RKO (cell line): ENCODE results near the gene MAP3K12.
A peak's percentile ranks its signal among the peaks of the same experiment; 100 is the strongest.
"Not testable (repeated sequence)": the region's sequence is repeated elsewhere in the genome, so short reads cannot be mapped to it uniquely, and the experiment has no call there.

Experiments
- DNase-seq: peaks from one replicate; pipeline ENCODE4 v3.0.0-alpha.2; 2016; ENCODE audit warnings: low spot score

MAP3K12 gene, protein sequence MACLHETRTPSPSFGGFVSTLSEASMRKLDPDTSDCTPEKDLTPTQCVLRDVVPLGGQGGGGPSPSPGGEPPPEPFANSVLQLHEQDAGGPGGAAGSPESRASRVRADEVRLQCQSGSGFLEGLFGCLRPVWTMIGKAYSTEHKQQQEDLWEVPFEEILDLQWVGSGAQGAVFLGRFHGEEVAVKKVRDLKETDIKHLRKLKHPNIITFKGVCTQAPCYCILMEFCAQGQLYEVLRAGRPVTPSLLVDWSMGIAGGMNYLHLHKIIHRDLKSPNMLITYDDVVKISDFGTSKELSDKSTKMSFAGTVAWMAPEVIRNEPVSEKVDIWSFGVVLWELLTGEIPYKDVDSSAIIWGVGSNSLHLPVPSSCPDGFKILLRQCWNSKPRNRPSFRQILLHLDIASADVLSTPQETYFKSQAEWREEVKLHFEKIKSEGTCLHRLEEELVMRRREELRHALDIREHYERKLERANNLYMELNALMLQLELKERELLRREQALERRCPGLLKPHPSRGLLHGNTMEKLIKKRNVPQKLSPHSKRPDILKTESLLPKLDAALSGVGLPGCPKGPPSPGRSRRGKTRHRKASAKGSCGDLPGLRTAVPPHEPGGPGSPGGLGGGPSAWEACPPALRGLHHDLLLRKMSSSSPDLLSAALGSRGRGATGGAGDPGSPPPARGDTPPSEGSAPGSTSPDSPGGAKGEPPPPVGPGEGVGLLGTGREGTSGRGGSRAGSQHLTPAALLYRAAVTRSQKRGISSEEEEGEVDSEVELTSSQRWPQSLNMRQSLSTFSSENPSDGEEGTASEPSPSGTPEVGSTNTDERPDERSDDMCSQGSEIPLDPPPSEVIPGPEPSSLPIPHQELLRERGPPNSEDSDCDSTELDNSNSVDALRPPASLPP

GRCh38 chr12:53499266-53500141 lies at the start of gene MAP3K12:
TSS of gene MAP3K12 (minus strand) at chr12:53499458. CDS start at chr12:53487391, 12,067 bp downstream.
- peak; percentile 71 for DNase-seq

DNA sequence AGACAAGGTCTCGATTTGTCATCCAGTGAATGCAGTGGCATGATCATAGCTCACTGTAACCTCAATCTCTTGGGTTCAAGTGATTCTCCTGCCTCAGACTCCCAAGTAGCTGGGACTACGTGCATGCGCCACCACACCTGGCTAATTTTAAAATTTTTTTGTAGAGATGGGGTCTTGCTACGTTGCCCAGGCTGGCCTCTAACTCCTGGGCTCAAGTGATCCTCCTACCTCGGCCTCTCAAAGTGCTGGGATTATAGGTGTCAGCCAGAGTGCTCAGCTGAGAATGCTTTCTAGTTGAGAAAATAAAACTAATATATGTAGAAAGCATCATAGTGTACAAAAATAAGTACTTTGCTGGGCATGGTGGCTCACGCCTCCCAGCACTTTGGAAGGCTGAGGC lies 49.1 kb upstream of the MAP3K12 start:
- not testable (repeated sequence) for DNase-seq

- peak; percentile 78 for DNase-seq
Observed at GRCh38 chr12:53543539-53543938, 44.3 kb upstream of the MAP3K12 start.

DNA sequence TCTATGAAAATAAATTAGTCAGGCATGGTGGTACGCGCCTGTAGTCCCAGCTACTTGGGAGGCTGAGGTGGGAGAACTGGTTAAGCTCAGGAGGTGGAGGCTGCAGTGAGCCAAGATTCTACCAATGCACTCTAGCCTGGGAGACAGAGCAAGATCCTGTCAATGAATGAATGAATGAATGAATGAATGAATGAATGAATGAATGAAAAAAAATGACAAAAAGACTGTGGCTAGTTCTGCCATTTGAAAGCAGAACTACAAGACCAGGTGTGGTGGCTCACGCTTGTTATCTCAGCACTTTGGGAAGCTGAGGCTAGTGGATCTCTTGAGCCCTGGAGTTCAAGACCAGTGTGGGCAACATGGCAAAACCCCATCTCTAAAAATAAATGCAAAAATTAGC lies 40.3 kb upstream of the MAP3K12 start:
- DNase-seq: no peak

DNA sequence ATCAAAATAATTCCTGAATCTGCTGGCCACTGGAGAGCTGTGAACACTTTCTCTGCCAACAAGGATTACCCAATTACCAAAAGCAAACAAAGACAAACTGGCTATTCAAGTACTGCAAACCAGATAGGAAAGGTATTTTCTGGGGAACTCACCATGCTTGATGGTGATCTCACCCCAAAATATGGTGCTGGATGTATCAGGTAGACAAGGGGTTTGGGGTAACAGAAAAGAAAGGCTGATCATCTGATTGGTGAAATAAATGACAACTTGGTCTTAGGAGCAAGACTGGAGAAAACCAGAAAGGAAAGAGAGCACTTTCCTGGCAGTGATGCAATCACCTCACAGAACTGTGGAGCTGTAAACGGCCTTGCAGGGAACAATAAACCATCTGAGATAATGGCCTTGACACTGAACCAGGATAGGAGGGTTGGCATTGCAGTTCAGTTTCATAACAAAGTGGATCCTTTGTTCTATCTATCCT lies 39.0 kb upstream of the MAP3K12 start:
- no peak for DNase-seq

GRCh38 chr12:53536962-53537361 lies 37.7 kb upstream of the MAP3K12 start:
- DNase-seq: no peak

GRCh38 chr12:53533471-53533870 lies 34.2 kb upstream of the MAP3K12 start:
- DNase-seq: no peak

DNA sequence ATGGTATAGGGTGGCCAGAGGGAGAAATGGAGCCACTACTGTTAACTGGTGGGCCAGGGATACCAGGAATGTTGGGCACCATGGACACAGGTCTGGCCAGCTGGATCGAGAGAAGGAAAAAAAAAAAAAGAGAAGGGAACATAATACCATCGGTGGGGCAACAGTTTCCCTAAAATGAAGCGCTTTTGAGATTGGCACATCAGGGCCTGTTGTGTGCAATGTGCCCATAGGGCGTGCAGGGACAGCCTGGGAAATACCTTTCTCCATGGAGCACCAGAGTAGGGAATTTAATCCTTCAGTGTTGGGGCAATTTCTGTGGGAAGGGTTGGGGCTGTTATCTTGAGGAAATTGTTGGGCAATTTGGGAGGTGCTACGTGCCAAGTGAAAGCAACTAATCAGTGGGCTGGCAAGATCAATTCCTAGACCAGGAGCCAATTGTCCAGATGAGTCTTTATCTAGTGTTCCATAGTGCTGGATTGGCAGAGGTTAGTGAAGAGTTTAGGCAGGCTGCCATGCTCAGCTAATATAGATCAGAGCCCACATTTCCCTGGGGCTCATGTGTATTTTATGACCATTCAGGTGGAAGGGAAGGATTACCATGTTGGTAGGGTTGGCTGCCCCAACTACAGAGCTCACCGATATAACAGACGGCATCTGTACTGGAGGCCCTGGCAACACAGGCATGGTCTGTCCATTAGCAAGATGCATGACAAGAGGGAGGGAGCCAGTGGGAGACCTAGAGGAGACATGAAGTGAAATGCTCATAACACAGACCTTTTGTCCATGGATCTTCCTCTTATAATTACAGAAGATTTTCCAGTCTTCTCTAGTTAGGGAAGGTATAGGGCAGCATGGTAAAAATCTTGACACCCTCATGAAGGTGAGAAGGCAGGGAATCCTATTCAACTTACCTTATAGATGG lies 33.5 kb upstream of the MAP3K12 start:
- DNase-seq: no peak

DNA sequence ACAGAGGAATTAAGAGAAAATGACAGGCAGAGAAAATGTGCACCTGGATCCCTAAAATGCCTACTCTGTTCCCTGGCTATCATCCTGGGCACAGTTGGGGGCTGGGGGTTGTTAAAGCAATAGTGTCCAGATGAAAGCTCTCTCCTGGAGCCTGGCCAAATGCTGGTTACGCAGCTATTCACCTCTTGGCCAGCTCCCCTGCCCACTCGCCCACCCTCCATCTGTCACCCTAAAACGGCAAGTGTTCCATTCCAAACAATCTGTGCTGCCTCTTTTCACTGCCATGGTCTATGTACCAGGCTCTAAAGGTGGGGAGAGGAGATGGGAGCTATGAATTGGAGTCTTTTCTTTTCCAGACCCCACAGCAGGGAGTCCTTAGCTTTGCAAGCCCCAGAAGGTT lies 32.8 kb upstream of the MAP3K12 start:
- no peak for DNase-seq

- peak; percentile 27 for DNase-seq
Observed at GRCh38 chr12:53530920-53531319, 31.7 kb upstream of the MAP3K12 start.

GRCh38 chr12:53530061-53530460 lies 30.8 kb upstream of the MAP3K12 start:
- no peak for DNase-seq

- no peak for DNase-seq
Observed at GRCh38 chr12:53524476-53524875, 25.2 kb upstream of the MAP3K12 start.

GRCh38 chr12:53523131-53523530 lies 23.9 kb upstream of the MAP3K12 start:
- DNase-seq: no peak

DNA sequence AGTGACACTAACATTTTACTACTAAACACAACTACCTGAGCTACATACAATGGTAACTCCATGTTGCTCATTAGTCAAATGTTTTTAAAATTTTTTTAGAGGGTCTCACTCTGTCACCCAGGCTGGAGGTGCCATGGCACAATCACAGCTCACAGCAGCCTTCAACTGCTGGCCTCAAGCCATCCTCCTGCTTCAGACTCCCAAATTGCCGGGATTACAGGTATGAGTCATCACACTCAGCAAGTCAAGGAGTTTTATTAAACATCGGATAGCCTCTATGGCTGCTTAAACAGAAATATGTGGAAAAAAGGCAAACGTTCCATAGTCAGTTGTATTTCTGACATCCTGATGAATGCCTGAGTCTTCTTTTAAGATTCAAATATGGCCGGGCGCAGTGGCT lies 19.1 kb upstream of the MAP3K12 start:
- no peak for DNase-seq

GRCh38 chr12:53516758-53517455 lies 17.6 kb upstream of the MAP3K12 start:
- no peak for DNase-seq

DNA sequence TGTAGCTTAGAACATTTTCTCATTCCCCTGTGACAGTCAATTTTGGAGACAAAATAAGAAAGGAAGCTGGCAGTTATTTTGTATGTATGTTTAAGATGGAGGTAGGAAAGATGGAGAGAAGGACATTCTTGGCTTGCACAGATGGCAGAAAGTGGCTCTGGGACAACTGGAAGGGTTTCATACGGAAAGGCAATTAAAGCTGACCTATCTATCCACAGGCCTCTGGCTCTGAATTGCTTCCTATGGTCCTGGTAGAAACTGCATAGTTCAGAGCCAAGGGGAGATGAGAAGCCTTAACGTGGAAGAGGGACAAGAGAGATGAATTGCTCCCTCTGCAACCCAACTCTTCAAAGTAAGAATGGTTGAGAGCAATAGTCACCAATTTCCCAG lies 16.0 kb upstream of the MAP3K12 start:
- no peak for DNase-seq

DNA sequence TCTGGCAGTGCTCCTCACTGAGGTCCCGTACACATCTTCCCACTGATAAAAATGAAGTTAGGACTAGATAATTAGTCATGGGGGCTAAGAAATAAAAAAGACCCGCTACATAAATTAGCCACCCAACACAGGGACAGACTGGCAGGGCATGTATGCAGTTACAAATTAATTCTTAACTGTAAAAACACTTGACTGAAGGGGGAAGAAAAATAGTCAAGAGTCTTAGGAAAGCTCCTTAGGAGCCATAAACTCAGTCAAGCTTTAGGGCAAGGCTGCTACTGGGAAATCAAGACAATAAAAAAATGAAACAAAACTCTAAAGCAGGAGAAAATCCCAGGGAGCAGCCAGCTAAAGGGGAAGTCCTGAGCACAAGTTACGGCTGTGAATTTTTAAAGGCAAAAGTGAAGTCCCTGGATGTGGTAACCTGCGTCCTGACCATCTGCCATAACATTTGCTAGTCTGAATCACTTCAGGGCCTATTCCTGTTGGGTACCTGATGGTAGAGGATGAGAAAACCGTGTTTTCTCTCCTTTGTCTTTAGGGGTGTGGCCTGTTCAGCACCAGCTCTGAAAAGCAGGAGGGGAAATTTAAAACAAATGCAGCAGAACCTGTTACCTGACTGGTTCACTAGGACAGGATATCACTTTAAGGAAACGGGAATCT lies 15.5 kb upstream of the MAP3K12 start:
- no peak for DNase-seq

DNA sequence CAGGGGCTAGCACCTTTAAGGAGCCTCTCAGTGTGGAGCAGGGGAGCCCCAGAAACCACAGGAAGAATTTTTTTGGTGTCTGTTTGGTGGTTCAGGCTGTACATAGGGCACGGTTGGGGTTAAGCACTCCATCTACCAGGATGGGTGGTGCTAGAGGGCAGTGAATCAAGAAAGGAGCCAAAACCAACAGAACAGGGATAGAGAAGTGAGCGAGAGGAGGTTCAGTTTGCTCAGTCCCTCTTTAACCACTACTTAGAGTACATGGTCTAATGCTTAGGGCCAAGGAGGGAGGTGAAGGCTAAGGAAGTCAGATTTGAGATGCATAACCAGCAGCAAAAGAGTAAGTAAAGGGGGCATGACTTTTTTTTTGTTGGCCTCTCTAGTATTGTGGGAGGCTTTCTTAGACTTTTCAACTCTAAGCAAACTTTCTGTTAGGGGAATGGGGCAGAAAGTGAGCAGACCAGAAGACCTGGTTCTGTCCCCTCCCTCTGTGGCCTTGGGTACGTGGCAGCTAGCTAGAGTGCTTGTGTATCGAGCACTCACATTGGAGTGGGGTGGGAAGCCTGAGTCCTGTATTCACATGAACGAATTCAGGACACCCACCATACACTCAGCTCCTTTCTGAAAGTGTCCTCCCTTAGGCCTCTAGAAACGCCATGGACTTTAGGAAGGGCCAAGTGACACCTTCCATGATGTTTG lies 14.6 kb upstream of the MAP3K12 start:
- DNase-seq: no peak

DNA sequence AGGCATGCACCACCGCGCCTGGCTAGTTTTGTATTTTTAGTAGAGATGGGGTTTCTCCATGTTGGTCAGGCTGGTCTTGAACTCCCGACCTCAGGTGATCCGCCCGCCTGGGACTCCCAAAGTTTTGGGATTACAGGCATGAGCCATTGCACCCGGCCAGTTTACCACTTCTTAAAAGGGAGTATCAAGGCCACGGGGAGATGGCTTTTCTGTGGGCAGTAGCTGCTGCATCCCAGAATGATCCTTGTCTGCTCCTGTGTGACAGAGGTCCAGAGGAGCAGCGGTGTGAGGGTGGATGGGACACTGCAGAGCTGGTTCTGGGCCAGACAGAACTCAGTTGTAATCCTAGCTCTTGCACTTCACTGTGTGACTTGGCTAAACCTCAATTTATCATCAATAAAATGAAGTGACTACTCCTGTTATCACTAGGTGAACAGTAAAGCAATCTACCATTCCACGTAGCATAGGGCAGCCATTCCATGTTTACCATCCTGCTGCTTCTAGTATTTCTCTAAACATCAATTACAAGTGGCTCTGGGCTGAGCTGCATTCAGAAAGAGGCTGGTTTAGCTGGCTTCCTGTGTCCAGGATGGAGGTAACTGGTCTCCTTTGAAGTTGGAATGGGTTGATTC lies 11.0 kb upstream of the MAP3K12 start:
- DNase-seq: no peak
